Brain microvascular endothelial cell (primary cell): Measurements from ENCODE around the gene ATP6V0D1.

Experiments
- DNase-seq: peaks from one replicate; pipeline ENCODE4 v3.0.0-alpha.2; 2020
- H3K27ac ChIP-seq: fragments of 250-450 bp; sonication (Bioruptor Pico); 2 replicates; pipeline ENCODE4 v1.5.1; 2020; ENCODE audit warnings: mild to moderate bottlenecking, moderate library complexity
- H3K27me3 ChIP-seq: fragments of 250-450 bp; sonication (Bioruptor Pico); replicated peaks from 2 replicates; pipeline ENCODE4 v1.5.1; 2020; ENCODE audit warnings: mild to moderate bottlenecking
- H3K36me3 ChIP-seq: fragments of 250-450 bp; sonication (Bioruptor Pico); replicated peaks from 2 replicates; pipeline ENCODE4 v1.5.1; 2020; ENCODE audit warnings: mild to moderate bottlenecking
- H3K4me3 ChIP-seq: 2 replicates; pipeline ENCODE4 v1.5.1; 2011; ENCODE audit warnings: low read depth, mild to moderate bottlenecking, control low read depth, low read length, moderate library complexity
- in situ Hi-C: cut with HindIII; loops from 2 replicates; pipeline ENCODE4 v1.10.0; 2017; ENCODE audit warnings: low sequenced_read_pairs, low pct_ligation_motif_present
- TF ChIP-seq, protein P1 (sequence below): IDR thresholded peaks from 2 replicates; pipeline ENCODE4 v1.5.1; 2011; ENCODE audit warnings: low read depth, mild to moderate bottlenecking, moderate library complexity, low read length, control low read depth, inconsistent platforms; ENCODE audit errors: missing control alignments

Gene ATP6V0D1

DNA sequence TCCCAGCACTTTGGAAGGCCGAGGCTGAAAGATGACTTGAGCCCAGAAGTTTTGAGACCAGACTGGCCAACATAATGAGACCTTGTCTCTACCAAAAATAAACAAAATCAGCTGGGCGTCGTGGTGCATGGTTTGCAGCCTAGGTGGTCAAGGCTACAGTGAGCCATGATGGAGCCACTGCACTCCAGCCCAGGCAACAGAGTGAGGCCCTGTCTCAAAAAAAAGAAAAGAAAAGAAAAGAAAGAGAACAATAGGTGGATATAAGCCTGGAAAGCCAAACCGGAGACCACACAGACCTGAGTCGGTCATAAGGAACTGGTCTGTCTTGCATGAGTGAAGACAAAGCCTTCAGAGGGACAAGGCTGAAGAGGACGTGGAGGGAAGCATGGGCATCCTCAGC, 14.4 kb downstream of the ATP6V0D1 start:
- TF ChIP-seq, protein P1, sequence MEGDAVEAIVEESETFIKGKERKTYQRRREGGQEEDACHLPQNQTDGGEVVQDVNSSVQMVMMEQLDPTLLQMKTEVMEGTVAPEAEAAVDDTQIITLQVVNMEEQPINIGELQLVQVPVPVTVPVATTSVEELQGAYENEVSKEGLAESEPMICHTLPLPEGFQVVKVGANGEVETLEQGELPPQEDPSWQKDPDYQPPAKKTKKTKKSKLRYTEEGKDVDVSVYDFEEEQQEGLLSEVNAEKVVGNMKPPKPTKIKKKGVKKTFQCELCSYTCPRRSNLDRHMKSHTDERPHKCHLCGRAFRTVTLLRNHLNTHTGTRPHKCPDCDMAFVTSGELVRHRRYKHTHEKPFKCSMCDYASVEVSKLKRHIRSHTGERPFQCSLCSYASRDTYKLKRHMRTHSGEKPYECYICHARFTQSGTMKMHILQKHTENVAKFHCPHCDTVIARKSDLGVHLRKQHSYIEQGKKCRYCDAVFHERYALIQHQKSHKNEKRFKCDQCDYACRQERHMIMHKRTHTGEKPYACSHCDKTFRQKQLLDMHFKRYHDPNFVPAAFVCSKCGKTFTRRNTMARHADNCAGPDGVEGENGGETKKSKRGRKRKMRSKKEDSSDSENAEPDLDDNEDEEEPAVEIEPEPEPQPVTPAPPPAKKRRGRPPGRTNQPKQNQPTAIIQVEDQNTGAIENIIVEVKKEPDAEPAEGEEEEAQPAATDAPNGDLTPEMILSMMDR = no peak
- in situ Hi-C loops = no loop called here

DNA sequence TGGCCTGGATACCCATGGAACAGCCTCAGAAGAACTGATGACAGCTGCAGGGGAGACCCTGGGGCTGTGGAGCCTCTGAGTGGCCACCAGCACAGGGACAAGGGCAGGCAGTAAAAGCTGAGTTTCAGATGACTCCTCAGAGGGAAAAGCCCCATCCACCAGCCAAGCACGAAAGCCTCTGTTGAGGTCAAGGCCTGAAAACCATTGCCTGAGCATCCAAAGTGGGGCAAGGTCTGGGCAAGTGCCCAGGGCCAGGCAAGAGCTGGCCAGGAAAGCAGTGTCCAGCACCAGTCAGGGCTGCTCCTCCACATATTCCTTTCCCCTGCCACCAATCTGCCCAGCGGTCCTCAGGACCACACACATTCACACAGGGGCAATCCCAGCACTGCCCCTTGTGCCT, 16.4 kb downstream of the ATP6V0D1 start:
- TF ChIP-seq, protein P1 = no peak
- no peak overlapping the region for H3K27ac ChIP-seq
- in situ Hi-C loops = no loop called here
- no peak overlapping the region for H3K4me3 ChIP-seq
- DNase-seq = no peak
- no peaks in the 10 kb centered on the region for H3K36me3 ChIP-seq
- H3K27me3 ChIP-seq = no peaks in the 10 kb centered on the region

More for the DNA sequence above, 14.4 kb downstream of the ATP6V0D1 start:
- Histone ChIP-seq H3K27ac (no peak overlapping the region), H3K36me3 (no peaks in the 10 kb centered on the region), H3K27me3 (no peaks in the 10 kb centered on the region), H3K4me3 (no peak overlapping the region)
- DNase-seq = no peak

DNA sequence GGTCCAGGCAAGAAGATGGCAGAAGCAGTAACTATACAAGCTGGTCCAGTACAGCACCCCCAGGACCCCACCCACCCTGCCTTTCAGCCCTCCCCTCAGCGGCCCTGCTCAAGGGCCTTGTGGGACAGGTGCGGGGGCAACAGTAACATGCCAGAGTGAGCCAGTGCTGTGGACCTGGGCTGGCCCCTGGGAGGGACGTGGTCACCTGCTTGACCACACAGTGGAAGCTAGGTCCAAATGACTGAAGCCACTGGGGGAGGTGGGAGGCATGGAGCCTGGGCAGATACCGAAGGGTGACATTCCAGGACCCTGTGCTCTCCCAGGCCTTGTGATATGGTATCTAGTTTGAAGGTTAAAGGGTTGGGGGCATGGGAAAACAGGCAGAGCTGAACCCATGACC, 17.3 kb downstream of the ATP6V0D1 start:
- no peak overlapping the region for H3K4me3 ChIP-seq
- TF ChIP-seq, protein P1 = no peak
- in situ Hi-C loops = no loop called here
- H3K27ac ChIP-seq = no peak overlapping the region
- no peak for DNase-seq
- no peaks in the 10 kb centered on the region for H3K36me3 ChIP-seq
- H3K27me3 ChIP-seq = no peaks in the 10 kb centered on the region

DNA sequence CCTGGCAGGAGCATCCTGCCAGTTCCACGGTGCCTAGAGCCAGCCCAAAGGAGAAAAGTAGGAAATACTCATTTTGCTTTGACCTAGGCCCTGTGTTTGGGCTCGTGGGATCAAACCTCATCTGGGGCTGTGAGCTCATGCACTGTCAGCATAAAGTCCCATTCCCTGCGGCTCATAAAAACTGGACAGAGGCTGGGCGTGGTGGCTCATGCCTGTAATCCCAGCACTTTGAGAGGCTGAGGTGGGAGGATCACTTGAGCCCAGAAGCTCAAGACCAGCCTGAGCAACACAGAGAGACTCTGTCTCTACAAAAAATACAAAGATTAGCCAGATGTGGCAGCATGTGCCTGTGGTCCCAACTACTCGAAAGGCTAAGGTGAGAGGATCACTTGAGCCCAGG, 17.9 kb downstream of the ATP6V0D1 start:
- Histone ChIP-seq H3K27ac (no peak overlapping the region), H3K36me3 (no peaks in the 10 kb centered on the region)
- in situ Hi-C loops = no loop called here

DNA sequence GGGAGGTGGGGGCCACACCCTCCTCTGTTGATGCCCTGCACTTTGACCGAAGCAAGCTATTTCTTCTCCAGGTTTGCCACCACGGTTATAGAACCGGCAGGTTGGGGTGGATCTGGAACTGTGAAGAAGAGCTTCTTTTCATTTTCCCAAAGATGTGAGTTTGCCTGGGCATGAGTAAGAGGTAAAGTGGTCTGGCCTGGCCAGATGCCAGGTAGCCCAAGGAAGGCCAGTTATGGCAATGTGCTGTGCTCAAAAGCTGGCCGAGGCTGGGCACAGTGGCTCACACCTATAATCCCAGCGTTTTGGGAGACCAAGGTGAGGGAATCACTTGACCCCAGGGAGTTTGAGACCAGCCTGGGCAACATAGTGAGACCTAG, 18.7 kb downstream of the ATP6V0D1 start:
- TF ChIP-seq, protein P1 = no peak
- Histone ChIP-seq H3K4me3 (no peak overlapping the region), H3K27ac (no peak overlapping the region), H3K36me3 (no peaks in the 10 kb centered on the region), H3K27me3 (no peaks in the 10 kb centered on the region)
- in situ Hi-C loops = no loop called here
- no peak for DNase-seq

More for the DNA sequence above, 17.9 kb downstream of the ATP6V0D1 start:
- no peak for DNase-seq
- Histone ChIP-seq H3K4me3 (no peak overlapping the region), H3K27me3 (no peaks in the 10 kb centered on the region)
- TF ChIP-seq, protein P1 = no peak

DNA sequence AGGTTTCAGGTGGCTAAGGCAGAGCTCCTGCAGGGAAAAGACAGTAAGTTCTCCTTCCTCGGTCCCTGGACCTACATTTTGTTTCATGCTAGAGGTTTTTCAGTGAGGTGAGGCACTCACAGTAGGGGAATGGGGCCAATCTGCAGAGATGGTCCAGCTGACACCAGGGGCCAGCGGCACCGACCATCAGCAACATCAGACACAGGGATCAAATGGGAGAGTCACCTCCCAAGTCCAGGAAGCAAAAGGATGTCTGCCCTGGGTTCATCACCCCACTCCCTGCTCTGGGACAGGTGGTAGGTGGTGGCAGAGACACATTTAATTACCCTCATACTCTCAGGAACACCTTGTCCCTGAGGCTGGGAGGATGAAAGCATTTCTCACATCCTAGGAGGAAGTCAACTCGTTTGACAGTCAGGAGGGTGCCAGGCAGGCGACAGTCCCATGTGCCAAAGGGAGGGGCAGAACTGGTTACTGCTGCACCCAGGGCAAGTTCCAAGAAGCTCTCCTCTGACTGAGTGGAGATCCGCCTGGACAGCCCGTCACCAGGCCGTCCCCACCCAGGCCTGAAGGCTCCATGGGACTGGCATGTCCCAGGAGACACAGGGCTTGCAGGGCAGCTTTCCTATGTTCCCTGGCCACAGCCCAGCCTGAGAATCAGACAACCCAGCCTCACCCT, 19.2 kb downstream of the ATP6V0D1 start:
- TF ChIP-seq, protein P1 = no peak
- H3K27ac ChIP-seq = no peak overlapping the region
- in situ Hi-C loops = no loop called here
- no peaks in the 10 kb centered on the region for H3K27me3 ChIP-seq
- DNase-seq = no peak
- H3K4me3 ChIP-seq = no peak overlapping the region
- no peaks in the 10 kb centered on the region for H3K36me3 ChIP-seq
